NCI-H524 treated with DMSO at 0.1 percent for 48 hours (cell line): Measurements from ENCODE around the gene MS4A18.
A peak's percentile ranks its signal among the peaks of the same experiment; 100 is the strongest.

ENCODE experiments used
- DNase-seq: peaks from one replicate; lab custom pipeline; 2025; lab: John Stamatoyannopoulos, UW

MS4A18 gene

DNA sequence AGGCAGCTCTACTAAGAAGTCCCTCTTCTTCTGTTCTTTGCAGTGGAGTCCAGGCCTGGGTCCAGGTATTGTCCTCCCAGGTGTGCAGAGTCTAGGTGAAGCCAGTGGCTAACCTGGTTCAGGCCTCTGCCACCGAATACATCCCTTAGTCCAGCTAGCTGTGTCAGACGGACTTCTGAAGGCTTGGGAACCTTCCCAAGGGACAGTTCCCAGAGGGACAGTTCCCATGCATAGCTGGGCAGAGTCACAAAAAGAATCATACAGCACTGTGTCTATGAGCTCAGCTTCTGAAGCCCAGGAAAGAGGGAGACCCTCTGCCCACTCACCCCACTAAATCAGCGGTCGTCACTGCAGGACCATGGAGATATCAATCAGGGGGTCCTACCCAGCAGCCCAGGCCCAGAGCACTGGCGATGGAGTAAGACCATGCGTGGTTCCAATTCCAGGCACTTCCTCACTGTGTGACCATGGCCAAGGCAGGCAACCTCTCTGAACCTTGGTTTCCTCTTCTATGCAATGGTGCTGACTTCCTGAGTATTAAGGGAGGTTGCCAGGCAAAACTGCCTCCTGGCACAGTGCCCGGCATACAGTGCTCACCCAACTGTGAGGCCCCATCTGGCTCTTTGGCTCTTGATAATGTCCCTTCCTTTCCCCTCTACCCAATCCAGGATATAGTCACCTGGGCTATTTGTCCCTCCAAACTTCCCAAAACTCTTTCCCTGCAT is 64.0 kb downstream of the MS4A18 start:
- peak; percentile 7 for DNase-seq

DNA sequence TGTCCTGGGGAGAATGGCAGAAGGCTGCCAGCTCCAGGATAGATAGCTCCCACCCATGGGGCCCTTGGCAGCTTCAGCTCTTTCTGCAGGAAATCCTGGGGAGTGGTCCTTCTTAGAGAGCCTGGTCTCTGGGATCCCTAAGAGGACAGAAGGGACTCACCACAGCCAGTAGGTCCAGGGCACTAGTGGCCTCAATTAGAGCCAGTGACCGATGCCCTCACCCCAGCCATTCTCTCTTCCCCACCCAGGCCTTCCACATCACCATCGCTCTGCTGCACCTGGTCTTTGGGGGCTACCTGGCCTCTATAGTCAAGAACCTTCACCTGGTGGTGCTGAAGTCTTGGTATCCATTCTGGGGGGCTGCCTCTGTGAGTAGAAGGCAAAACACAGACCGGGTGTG is 66.2 kb downstream of the MS4A18 start:
- no peak for DNase-seq

DNA sequence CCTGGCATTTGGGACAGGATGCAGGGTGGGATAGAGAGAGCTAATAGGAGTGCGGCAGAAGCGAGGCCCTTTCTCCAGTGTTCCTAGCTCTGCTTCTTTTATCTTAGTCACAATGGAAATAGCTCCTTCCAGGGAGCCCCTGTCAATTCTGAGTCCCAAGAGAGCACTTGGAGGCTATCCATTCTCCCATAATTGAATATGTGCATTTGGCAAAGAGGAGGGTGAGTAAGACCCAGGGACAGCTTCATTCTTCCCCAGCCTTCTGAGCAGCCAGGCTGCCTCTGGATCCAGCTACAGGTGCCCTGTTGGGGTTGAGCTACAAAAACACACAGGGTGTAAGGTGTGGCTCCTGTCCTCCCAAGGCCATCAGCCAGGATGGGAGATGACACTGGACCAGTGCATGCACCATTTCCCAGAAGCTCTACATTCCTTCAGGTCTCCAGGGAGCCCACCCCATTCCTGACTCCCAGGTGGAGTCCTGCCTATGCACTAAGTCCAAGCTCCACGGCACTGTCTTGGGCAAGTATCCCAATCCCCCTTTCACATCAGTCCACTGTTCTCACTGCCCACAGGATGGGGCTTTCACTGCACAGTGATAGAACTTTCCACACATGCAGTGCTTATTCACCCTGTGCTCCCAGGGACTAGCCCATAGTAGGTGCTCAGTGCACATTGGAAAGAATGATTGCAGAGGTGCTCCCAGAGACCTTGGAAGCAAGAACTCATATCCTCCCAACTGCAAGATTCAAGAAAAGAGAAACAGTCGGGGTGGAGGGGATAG is 66.8 kb downstream of the MS4A18 start:
- no peak for DNase-seq

DNA sequence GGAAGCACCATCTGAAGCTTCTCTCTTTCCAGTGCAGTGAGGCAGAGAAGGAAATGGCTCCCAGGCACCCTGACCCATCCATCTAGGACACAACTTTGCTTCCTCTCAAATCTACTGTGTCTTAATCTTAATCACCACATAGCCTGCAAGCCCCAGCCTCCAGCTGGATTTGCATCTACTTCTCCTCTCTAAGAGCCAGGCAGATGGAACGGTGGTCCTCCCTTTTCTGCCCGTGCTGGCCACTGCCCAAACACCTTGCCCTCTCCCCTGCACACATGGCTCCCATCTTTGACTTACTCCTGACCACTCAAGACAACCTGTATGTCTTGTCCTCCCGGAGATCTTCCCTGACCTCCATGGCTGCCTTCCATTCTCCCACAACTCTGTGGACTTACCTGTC is 68.0 kb downstream of the MS4A18 start:
- DNase-seq, result no peak
